Measurements from ENCODE around the gene GALNT2. TPM values are rescaled to one million over a fixed set of nuclear protein-coding genes. Genes with fewer than 3 reads are reported as not detected.
A peak's percentile ranks its signal among the peaks of the same experiment; 100 is the strongest.

The GALNT2 gene
- total RNA-seq, 4 donors from 2014 or later: 50.7 to 85.0 (median 71.8) TPM

- no peak for TF ChIP-seq CTCF (IDR thresholded peaks at IDR 0.05)
- DNase-seq (ENCODE audit: low spot score) (no peak), ATAC-seq (ENCODE audit: low FRiP score) (peak; percentile 32)
Measured at GRCh38 chr1:230205719-230206198, 138.7 kb downstream of the GALNT2 start.

GRCh38 chr1:230206207-230206606 is 139.2 kb downstream of the GALNT2 start:
- no peak for DNase-seq (ENCODE audit: low spot score)
- ATAC-seq (ENCODE audit: low FRiP score): no peak
- no peak for TF ChIP-seq CTCF (IDR thresholded peaks at IDR 0.05)

- TF ChIP-seq CTCF (IDR thresholded peaks at IDR 0.05): no peak
- no peak for DNase-seq (ENCODE audit: low spot score)
- ATAC-seq (ENCODE audit: low FRiP score): no peak
Measured at GRCh38 chr1:230206976-230207375, 139.9 kb downstream of the GALNT2 start.

GRCh38 chr1:230207598-230207997 is 140.6 kb downstream of the GALNT2 start:
- no peak for DNase-seq (ENCODE audit: low spot score)
- TF ChIP-seq CTCF (IDR thresholded peaks at IDR 0.05): no peak
- no peak for ATAC-seq (ENCODE audit: low FRiP score)

- ATAC-seq (ENCODE audit: low FRiP score): no peak
Measured at GRCh38 chr1:230208619-230209261, 141.7 kb downstream of the GALNT2 start.

GRCh38 chr1:230210326-230210980 is 143.4 kb downstream of the GALNT2 start:
- ATAC-seq (ENCODE audit: low FRiP score) (no peak), DNase-seq (ENCODE audit: low spot score) (no peak)
- TF ChIP-seq CTCF (IDR thresholded peaks at IDR 0.05): no peak

More at GRCh38 chr1:230208619-230209261, 141.7 kb downstream of the GALNT2 start:
- TF ChIP-seq CTCF (IDR thresholded peaks at IDR 0.05): no peak
- no peak for DNase-seq (ENCODE audit: low spot score)

- DNase-seq (ENCODE audit: low spot score) (no peak), ATAC-seq (ENCODE audit: low FRiP score) (no peak)
- TF ChIP-seq CTCF (IDR thresholded peaks at IDR 0.05): no peak
Measured at GRCh38 chr1:230210981-230211336, 143.9 kb downstream of the GALNT2 start.

Data from omental fat pad (tissue), 4 donors.